ENCODE measurements around the gene ZNF608.

DNA sequence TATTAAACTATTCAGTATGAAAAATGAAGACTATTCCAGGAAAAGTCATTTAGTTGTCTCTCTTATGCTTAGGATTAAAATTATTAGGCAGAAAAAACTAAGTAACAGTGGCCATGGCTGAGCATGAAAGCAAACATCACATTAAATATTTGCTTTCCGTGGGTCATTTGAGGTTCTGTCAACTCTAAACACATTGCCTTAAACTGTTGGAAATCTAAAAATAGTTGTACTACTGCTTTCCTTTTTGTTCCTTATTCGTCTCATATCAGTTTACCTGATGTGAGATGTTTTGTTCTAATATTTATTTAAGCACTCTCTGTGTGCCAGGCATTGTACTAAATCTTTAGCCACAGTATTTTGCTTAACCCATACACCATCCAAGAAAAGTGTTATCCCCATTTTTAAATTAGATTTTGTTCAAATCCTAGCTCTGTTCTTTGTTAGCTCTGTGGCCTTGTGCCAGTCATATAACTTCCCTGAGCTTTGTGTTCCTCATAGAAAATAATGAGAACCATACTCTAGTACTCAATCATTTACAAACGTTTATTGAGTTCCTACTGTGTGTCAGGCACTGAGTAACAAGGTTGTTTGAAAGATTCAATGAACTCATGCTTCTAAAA is 18.7 kb upstream of the ZNF608 start:
- no peak for TF ChIP-seq POLR2A (IDR thresholded peaks at IDR 0.05)
- TF ChIP-seq, protein P1, sequence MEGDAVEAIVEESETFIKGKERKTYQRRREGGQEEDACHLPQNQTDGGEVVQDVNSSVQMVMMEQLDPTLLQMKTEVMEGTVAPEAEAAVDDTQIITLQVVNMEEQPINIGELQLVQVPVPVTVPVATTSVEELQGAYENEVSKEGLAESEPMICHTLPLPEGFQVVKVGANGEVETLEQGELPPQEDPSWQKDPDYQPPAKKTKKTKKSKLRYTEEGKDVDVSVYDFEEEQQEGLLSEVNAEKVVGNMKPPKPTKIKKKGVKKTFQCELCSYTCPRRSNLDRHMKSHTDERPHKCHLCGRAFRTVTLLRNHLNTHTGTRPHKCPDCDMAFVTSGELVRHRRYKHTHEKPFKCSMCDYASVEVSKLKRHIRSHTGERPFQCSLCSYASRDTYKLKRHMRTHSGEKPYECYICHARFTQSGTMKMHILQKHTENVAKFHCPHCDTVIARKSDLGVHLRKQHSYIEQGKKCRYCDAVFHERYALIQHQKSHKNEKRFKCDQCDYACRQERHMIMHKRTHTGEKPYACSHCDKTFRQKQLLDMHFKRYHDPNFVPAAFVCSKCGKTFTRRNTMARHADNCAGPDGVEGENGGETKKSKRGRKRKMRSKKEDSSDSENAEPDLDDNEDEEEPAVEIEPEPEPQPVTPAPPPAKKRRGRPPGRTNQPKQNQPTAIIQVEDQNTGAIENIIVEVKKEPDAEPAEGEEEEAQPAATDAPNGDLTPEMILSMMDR (IDR thresholded peaks at IDR 0.05) = no peak
